ENCODE measurements around the gene C1S. TPM values are rescaled to one million over a fixed set of nuclear protein-coding genes. Genes with fewer than 3 reads are reported as not detected.

The C1S gene
- total RNA-seq, 4 donors from 2014 or later = 415 to 1,129 (median 638) TPM

DNA sequence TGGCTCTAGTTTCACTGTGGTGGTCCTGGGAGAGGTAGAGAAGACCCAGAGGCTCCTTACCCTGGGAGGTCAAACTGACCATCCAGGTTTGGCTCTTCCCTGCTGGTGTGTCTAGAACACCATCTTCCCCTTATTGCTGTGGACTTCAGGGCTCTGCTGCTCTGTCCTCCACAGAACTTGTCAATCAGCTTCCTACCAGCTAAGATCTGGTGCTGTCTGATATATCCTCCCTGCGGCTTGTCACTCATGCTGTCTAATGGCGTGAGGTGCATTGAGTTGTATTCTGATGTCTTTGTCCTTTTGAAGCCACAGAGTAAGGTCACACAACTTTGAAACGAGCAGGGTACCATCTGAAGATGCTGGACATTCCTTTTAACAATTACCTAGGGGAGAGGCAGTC, 55.7 kb downstream of the C1S start:
- no peaks in the 10 kb centered on the region for H3K9me3 ChIP-seq
- DNase-seq (ENCODE audit: low spot score in 2 of 2) = no peak
- H3K4me3 ChIP-seq = no peak overlapping the region
- H3K4me1 ChIP-seq = peaks cover 0 to 22% (median 4%) of the 10 kb centered on the region in 4 donors
- no peak overlapping the region for H3K27ac ChIP-seq
- no peaks in the 10 kb centered on the region for H3K27me3 ChIP-seq
- WGBS, 2 donors = 83 to 88% methylated on average over 3 of the region's 3 CpGs
- peaks cover 0 to 37% (median 4%) of the 10 kb centered on the region in 3 donors for H3K36me3 ChIP-seq
- TF ChIP-seq, protein P1, sequence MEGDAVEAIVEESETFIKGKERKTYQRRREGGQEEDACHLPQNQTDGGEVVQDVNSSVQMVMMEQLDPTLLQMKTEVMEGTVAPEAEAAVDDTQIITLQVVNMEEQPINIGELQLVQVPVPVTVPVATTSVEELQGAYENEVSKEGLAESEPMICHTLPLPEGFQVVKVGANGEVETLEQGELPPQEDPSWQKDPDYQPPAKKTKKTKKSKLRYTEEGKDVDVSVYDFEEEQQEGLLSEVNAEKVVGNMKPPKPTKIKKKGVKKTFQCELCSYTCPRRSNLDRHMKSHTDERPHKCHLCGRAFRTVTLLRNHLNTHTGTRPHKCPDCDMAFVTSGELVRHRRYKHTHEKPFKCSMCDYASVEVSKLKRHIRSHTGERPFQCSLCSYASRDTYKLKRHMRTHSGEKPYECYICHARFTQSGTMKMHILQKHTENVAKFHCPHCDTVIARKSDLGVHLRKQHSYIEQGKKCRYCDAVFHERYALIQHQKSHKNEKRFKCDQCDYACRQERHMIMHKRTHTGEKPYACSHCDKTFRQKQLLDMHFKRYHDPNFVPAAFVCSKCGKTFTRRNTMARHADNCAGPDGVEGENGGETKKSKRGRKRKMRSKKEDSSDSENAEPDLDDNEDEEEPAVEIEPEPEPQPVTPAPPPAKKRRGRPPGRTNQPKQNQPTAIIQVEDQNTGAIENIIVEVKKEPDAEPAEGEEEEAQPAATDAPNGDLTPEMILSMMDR (IDR thresholded peaks at IDR 0.05) = no peak
- TF ChIP-seq EP300 (IDR thresholded peaks at IDR 0.05) = no peak
- TF ChIP-seq POLR2A (IDR thresholded peaks at IDR 0.05) = no peak

DNA sequence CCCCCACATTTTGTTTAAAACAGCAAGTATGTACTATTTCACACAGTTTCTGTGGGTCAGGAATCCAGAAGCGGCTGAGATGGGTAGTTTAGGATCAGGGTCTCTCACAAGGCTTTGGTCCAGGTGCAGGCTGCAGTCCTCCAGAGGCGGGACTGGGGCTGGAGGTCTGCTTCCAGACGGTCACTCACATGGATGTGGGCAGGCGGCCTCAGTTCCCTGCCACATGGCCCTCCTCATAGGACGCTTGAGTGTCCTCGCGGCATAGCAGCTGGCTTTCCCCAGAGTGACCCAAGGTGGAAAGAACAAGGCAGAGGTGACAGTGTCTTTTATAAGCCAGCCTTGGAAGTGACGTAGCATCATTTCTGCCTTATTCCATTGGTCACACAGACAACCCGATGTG, 56.4 kb downstream of the C1S start:
- H3K27me3 ChIP-seq = no peaks in the 10 kb centered on the region
- H3K4me3 ChIP-seq = no peak overlapping the region
- WGBS, 2 donors = 86 to 94% methylated on average over 9 of the region's 9 CpGs
- TF ChIP-seq POLR2A (IDR thresholded peaks at IDR 0.05) (no peak), EP300 (IDR thresholded peaks at IDR 0.05) (no peak)
- TF ChIP-seq, protein P1 (IDR thresholded peaks at IDR 0.05) = no peak
- H3K9me3 ChIP-seq = no peaks in the 10 kb centered on the region
- peaks cover 0 to 37% (median 4%) of the 10 kb centered on the region in 3 donors for H3K36me3 ChIP-seq
- H3K4me1 ChIP-seq = peaks cover 0 to 17% (median 4%) of the 10 kb centered on the region in 4 donors
- no peak for DNase-seq (ENCODE audit: low spot score in 2 of 2)
- H3K27ac ChIP-seq = no peak overlapping the region

DNA sequence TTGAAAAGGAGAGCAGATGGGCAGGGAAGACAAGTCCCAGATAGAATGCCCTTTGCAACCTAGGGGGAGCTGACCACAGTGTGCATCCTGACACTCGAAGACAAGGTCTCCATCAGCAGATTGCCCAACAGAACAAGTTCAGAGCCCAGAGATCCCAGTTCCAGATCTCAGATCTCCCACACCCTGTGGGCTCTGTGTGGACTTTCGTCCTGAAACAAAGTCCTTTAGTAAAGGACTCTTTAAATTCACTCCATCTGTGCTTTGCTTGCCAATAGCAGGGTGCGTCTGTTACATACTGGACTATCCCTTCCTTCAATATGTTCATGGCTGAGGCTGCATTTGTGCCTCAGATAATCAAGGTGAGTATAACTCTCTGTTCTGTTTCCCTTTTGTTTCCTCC, 57.2 kb downstream of the C1S start:
- no peak overlapping the region for H3K4me3 ChIP-seq
- TF ChIP-seq POLR2A (IDR thresholded peaks at IDR 0.05) (no peak), EP300 (IDR thresholded peaks at IDR 0.05) (no peak)
- TF ChIP-seq, protein P1 (IDR thresholded peaks at IDR 0.05) = no peak
- no peak for DNase-seq (ENCODE audit: low spot score in 2 of 2)
- peaks cover 0 to 37% (median 4%) of the 10 kb centered on the region in 3 donors for H3K36me3 ChIP-seq
- WGBS, 2 donors = 81 to 85% methylated on average over 3 of the region's 3 CpGs
- no peak overlapping the region for H3K27ac ChIP-seq
- H3K27me3 ChIP-seq = no peaks in the 10 kb centered on the region
- peaks cover 0 to 17% (median 2%) of the 10 kb centered on the region in 4 donors for H3K4me1 ChIP-seq
- no peaks in the 10 kb centered on the region for H3K9me3 ChIP-seq

DNA sequence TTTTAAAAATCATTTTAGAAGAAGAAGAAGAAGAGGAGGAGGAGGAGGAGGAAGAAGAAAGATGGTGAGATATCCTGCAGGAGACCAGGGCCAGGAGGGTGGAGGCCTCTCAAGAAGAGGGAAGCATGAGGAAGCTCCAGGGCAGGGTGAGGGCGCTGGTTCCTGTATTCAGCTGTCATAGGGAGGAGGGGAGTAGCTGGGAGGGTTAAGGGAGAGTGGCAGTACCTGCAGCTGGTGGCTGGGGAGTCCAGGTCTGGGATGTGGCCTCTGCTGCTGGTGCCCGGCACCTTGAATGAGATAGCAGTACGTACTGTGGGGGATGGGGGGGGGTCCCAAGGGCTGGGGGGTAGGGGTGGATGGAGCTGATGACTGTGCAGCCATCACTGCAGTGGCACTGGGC, 58.4 kb downstream of the C1S start:
- H3K27ac ChIP-seq = no peak overlapping the region
- H3K27me3 ChIP-seq = no peaks in the 10 kb centered on the region
- TF ChIP-seq POLR2A (IDR thresholded peaks at IDR 0.05) = no peak
- TF ChIP-seq EP300 (IDR thresholded peaks at IDR 0.05) = no peak
- TF ChIP-seq, protein P1 (IDR thresholded peaks at IDR 0.05) = no peak
- 74 to 85% methylated on average over 3 of the region's 3 CpGs for WGBS, 2 donors
- peaks cover 0 to 37% (median 4%) of the 10 kb centered on the region in 3 donors for H3K36me3 ChIP-seq
- no peak overlapping the region for H3K4me3 ChIP-seq
- DNase-seq (ENCODE audit: low spot score in 2 of 2) = no peak
- H3K4me1 ChIP-seq = peaks cover 0 to 15% (median 3%) of the 10 kb centered on the region in 4 donors
- H3K9me3 ChIP-seq = no peaks in the 10 kb centered on the region

DNA sequence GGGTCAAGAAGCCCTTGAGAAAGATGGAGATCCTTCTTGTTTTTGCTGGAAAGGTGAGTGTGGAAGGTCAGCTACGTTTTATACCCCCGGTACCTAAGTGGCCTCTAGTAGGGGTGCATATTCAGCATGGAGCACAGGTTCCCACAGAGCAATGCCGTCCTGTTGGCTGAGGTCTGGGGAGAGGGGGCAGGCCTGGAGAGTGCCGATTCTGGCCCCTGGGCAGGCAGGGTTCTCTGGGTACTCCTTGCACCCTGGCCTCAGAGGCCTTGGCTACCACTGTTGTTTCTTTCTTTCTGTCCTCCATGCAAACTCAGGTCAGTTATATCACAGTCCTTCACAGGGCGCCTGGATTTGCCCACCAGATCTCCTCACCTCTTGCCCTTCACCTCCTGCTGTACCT, 59.6 kb downstream of the C1S start:
- 86% methylated on average over 5 of the region's 5 CpGs for WGBS, 2 donors
- no peak overlapping the region for H3K4me3 ChIP-seq
- DNase-seq (ENCODE audit: low spot score in 2 of 2) = no peak
- peaks cover 0 to 15% (median 3%) of the 10 kb centered on the region in 4 donors for H3K4me1 ChIP-seq
- peaks cover 0 to 30% (median 4%) of the 10 kb centered on the region in 3 donors for H3K36me3 ChIP-seq
- TF ChIP-seq EP300 (IDR thresholded peaks at IDR 0.05) = no peak
- TF ChIP-seq, protein P1 (IDR thresholded peaks at IDR 0.05) = no peak
- TF ChIP-seq POLR2A (IDR thresholded peaks at IDR 0.05) = no peak
- no peak overlapping the region for H3K27ac ChIP-seq
- H3K9me3 ChIP-seq = no peaks in the 10 kb centered on the region
- H3K27me3 ChIP-seq = no peaks in the 10 kb centered on the region

Small RNA genes lying within 50 kb of the gene (small RNA-seq; reads per million reads assigned to genes)
- not detected for gene AC006512.1
- gene RNU6-485P = not detected

Other genes starting within 250 kb of the C1S start
- 1 to 10 TPM; 1.3 to 5.4 (median 2.2) TPM for gene GPR162, start 238.9 kb upstream of the C1S start, total RNA-seq
- gene P3H3, start 232.3 kb upstream of the C1S start, total RNA-seq = 10 to 100 TPM; 14.6 to 45.8 (median 36.4) TPM
- 1 to 10 TPM in 3 of 4 donors, under 1 TPM in 1; 0.84 to 9.9 (median 5.6) TPM for gene GNB3, start 219.8 kb upstream of the C1S start, total RNA-seq
- 10 to 100 TPM in 1 of 4 donors, 1 to 10 TPM in 1, under 1 TPM in 2; 0.21 to 19.4 (median 3.6) TPM for gene CDCA3, start 209.4 kb upstream of the C1S start, total RNA-seq
- gene USP5, start 208.6 kb upstream of the C1S start, total RNA-seq = 10 to 100 TPM; 47.6 to 63.9 (median 56.8) TPM
- gene TPI1, start 193.2 kb upstream of the C1S start, total RNA-seq = 100 to 1,000 TPM; 189 to 346 (median 282) TPM
- gene SPSB2, start 187.4 kb upstream of the C1S start, total RNA-seq = 10 to 100 TPM in 3 of 4 donors, 1 to 10 TPM in 1; 9.4 to 12.7 (median 11.8) TPM
- 10 to 100 TPM; 11.6 to 17.2 (median 17.1) TPM for gene LRRC23, start 155.9 kb upstream of the C1S start, total RNA-seq
- gene ENO2, start 146.1 kb upstream of the C1S start, total RNA-seq = 10 to 100 TPM; 14.0 to 25.8 (median 15.9) TPM
- gene ATN1, start 132.8 kb upstream of the C1S start, total RNA-seq = 100 to 1,000 TPM in 3 of 4 donors, 10 to 100 TPM in 1; 92.2 to 260 (median 123) TPM
- gene RNU7-1, start 116.9 kb upstream of the C1S start, total RNA-seq = not detected
- gene C12orf57, start 116.7 kb upstream of the C1S start, total RNA-seq = 100 to 1,000 TPM; 569 to 764 (median 665) TPM
- 10 to 100 TPM; 11.9 to 31.5 (median 20.8) TPM for gene PTPN6, start 109.4 kb upstream of the C1S start, total RNA-seq
- 100 to 1,000 TPM; 138 to 178 (median 149) TPM for gene PHB2, start 90.1 kb upstream of the C1S start, total RNA-seq
- 10 to 100 TPM; 27.7 to 37.7 (median 35.9) TPM for gene EMG1, start 89.8 kb upstream of the C1S start, total RNA-seq
- gene LPCAT3, start 42.2 kb upstream of the C1S start, total RNA-seq = 10 to 100 TPM; 19.7 to 29.7 (median 23.8) TPM
- 1,000 to 10,000 TPM in 1 of 4 donors, 100 to 1,000 TPM in 3; 528 to 1,237 (median 593) TPM for gene C1R, start 31.7 kb downstream of the C1S start, total RNA-seq
- 100 to 1,000 TPM; 125 to 214 (median 180) TPM for gene C1RL, start 48.5 kb downstream of the C1S start, total RNA-seq
- 1 to 10 TPM in 3 of 4 donors, under 1 TPM in 1; 0.78 to 9.9 (median 2.2) TPM for gene RBP5, start 68.2 kb downstream of the C1S start, total RNA-seq
- 100 to 1,000 TPM in 1 of 4 donors, 10 to 100 TPM in 3; 40.0 to 112 (median 79.6) TPM for gene CLSTN3, start 69.7 kb downstream of the C1S start, total RNA-seq
- gene PEX5, start 129.0 kb downstream of the C1S start, total RNA-seq = 10 to 100 TPM; 58.1 to 70.6 (median 65.7) TPM
- not detected for gene ACSM4, start 243.4 kb downstream of the C1S start, total RNA-seq

All from tibial nerve (tissue), 4 donors.